PFSK-1 (cell line): Measurements from ENCODE around the gene TGFBR1.

Experiments
- POLR2AphosphoS5 ChIP-seq: IDR thresholded peaks from 2 replicates; pipeline ENCODE4 v1.6.1; 2012; ENCODE audit warnings: low read depth, mild to moderate bottlenecking, control low read depth, low read length, moderate library complexity
- TAF1 ChIP-seq: IDR thresholded peaks from 2 replicates; pipeline ENCODE4 v1.6.1; 2012; ENCODE audit warnings: low read length, control low read depth, borderline replicate concordance; ENCODE audit not compliant: insufficient read depth
- TF ChIP-seq, protein P1 (sequence below), 2 experiments: IDR thresholded peaks; 2 replicates each; pipeline versions ENCODE4 v1.6.1 to v1.8.0; 2011 to 2012; ENCODE audit warnings: low read depth in 2 of 2, low read length in 2 of 2, control low read depth in 1 of 2, inconsistent platforms in 1 of 2, mild to moderate bottlenecking in 1 of 2, moderate library complexity in 1 of 2; ENCODE audit not compliant: insufficient read depth in 1 of 2

DNA sequence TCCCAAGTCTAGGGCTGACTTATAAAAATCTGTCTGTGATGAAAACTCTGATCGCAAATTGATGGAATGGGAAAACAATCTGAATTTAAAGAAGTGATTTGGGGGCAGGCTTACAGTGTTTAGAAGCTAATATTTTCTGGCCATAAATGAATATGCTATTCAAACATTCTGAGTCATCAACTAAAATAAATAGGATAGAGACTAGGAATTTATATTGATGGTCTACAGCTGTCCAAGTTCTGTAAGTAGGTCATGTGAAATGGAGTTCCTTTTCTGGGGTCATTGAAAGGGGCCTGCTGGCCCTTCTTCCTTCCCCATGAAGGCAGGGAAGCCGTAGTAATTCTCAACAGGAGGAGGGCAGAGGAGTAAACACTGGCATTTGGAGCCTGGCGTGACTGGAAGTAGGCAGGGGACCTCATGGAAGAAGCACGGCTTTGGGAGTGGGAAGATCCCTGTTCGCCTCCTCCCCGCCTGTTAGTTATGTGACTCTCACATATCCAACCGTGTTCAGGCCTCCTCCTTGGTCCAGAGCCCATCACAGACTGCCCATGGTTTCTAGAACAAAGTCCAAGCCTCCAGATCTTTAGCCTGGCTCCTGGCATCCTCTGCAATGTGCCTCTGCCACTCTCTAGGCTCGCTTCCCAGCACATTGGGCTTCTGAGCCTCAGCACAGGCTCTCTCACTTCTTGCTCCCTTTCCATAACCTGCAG, 85.1 kb downstream of the TGFBR1 start:
- TF ChIP-seq TAF1 (no peak), POLR2AphosphoS5 (no peak)
- TF ChIP-seq, protein P1, sequence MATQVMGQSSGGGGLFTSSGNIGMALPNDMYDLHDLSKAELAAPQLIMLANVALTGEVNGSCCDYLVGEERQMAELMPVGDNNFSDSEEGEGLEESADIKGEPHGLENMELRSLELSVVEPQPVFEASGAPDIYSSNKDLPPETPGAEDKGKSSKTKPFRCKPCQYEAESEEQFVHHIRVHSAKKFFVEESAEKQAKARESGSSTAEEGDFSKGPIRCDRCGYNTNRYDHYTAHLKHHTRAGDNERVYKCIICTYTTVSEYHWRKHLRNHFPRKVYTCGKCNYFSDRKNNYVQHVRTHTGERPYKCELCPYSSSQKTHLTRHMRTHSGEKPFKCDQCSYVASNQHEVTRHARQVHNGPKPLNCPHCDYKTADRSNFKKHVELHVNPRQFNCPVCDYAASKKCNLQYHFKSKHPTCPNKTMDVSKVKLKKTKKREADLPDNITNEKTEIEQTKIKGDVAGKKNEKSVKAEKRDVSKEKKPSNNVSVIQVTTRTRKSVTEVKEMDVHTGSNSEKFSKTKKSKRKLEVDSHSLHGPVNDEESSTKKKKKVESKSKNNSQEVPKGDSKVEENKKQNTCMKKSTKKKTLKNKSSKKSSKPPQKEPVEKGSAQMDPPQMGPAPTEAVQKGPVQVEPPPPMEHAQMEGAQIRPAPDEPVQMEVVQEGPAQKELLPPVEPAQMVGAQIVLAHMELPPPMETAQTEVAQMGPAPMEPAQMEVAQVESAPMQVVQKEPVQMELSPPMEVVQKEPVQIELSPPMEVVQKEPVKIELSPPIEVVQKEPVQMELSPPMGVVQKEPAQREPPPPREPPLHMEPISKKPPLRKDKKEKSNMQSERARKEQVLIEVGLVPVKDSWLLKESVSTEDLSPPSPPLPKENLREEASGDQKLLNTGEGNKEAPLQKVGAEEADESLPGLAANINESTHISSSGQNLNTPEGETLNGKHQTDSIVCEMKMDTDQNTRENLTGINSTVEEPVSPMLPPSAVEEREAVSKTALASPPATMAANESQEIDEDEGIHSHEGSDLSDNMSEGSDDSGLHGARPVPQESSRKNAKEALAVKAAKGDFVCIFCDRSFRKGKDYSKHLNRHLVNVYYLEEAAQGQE (IDR thresholded peaks at IDR 0.05; ENCODE audit: insufficient read depth in 1 of 2, low read depth in 2 of 2, low read length in 2 of 2), result no peak
